ENCODE data around the gene FANCG.

Gene FANCG

DNA sequence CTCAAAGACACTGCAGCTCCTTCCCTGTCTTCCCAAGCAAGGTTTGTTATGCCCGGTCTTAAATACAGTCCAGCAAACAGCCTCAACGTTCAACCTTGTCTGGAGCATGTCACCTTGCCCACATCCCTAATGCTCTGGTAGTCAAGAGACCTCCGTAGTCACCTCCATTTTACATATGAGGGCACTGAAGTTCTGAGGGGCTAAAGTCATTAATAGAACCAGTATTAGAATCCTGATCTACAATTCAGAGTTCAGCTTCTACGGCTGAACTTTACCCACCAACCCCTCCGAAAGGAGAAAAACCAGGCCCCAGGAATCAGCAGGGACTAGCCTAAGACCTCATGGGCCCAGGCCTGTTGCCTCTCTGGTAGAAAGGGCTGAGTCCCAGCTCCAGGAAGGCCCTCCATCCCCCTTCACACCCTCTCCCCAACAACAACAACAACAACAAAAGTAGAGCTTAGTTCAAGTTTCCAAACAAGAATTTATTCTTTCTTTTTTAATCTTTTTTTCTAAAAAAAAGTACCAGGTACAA lies 24.0 kb upstream of the FANCG start:
- no peaks in the 10 kb centered on the region for H3K9me3 ChIP-seq (ENCODE audit: control insufficient read depth, low read length)
- WGBS, 2 experiments: 30% methylated on average over 5 of the region's 5 CpGs
- peaks cover 18% of the 10 kb centered on the region for H3K4me1 ChIP-seq (ENCODE audit: control insufficient read depth, insufficient read depth, low read length)
- H3K27me3 ChIP-seq (ENCODE audit: control insufficient read depth, insufficient read depth, low read length, poor library complexity, severe bottlenecking): no peaks in the 10 kb centered on the region
- H3K27ac ChIP-seq (ENCODE audit: insufficient read depth, low read depth, low read length, poor library complexity, severe bottlenecking): peak overlapping the region; percentile 99
- peaks cover 47% of the 10 kb centered on the region for H3K36me3 ChIP-seq (ENCODE audit: control insufficient read depth, insufficient read depth, low read length)
- H3K4me3 ChIP-seq (ENCODE audit: insufficient read depth, low read depth, low read length): peak overlapping the region; percentile 51

DNA sequence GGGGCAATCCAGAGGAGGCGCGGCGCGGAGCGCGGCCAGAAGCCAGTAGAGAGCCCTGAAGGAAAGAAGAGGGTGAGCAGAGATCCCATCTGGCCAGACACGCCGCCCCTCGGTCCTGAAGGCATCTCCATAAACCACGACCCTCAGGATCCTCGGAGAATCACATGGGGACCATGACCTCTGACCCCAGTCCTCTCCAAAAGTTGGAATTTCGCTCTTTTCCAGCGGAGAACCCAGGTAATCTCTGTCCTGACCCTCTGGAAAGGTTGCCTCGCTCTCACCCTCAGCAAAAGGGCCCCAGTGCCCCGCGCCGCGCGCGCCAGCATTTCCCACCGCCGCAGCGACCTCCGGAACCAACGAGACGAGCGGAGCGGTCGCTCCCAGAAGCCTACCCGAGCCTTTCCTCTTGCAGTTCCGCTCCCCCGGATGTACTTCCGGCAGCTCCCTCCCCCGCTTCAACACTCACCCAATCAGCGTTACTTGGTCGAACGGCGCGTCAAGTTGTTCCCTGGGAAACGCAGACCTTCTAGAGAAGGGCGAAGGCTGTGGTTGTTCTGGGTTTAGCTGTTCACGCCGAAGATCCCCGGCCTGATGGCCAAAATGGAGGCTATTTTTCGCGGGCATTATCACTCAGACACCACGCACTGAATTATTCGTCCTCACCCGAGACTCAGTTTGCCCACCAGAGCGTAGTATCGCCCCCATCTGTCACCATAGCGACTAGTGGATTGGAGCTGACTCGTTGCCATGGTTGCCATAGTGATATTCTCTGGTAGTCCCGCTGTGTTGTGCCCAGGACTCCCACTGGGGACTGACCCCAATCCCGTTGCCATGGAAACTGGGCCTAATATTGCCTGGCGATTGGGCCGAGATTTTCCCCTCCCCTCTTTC lies 23.3 kb upstream of the FANCG start, which contains the start of gene STOML2:
TSS of gene STOML2 (minus strand) at position 363 of the 891 bp plus-strand sequence. CDS start at position 326, 37 bp downstream.
- no peaks in the 10 kb centered on the region for H3K27me3 ChIP-seq (ENCODE audit: control insufficient read depth, insufficient read depth, low read length, poor library complexity, severe bottlenecking)
- peak within 1 kb of the TSS; percentile 51 for H3K4me3 ChIP-seq (ENCODE audit: insufficient read depth, low read depth, low read length)
- H3K36me3 ChIP-seq (ENCODE audit: control insufficient read depth, insufficient read depth, low read length): peaks cover 45% of the 10 kb centered on the region
- 0% methylated on average over 57 of the region's 57 CpGs for WGBS, 2 experiments
- no peaks in the 10 kb centered on the region for H3K9me3 ChIP-seq (ENCODE audit: control insufficient read depth, low read length)
- H3K4me1 ChIP-seq (ENCODE audit: control insufficient read depth, insufficient read depth, low read length): peaks cover 18% of the 10 kb centered on the region
- peak within 1 kb of the TSS; percentile 99 for H3K27ac ChIP-seq (ENCODE audit: insufficient read depth, low read depth, low read length, poor library complexity, severe bottlenecking)

DNA sequence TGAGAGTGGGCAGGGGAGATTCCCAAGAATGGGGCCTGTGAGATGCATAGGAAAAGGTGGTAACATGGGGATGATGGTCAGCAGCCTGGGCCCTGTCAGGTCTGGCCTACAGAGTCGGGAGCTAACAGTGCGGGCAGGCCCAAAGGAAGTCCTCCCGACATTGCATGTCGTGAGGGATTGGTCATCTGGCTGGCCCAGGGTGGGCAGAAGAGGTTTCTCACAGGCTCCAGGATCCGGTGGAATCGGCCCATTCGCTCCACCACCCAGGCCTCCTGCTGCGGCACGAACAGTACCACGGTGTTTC lies 22.7 kb upstream of the FANCG start:
- Histone ChIP-seq H3K27ac (ENCODE audit: insufficient read depth, low read depth, low read length, poor library complexity, severe bottlenecking) (peak overlapping the region; percentile 6), H3K36me3 (ENCODE audit: control insufficient read depth, insufficient read depth, low read length) (peaks cover 42% of the 10 kb centered on the region), H3K27me3 (ENCODE audit: control insufficient read depth, insufficient read depth, low read length, poor library complexity, severe bottlenecking) (no peaks in the 10 kb centered on the region), H3K9me3 (ENCODE audit: control insufficient read depth, low read length) (no peaks in the 10 kb centered on the region), H3K4me3 (ENCODE audit: insufficient read depth, low read depth, low read length) (peak overlapping the region; percentile 51), H3K4me1 (ENCODE audit: control insufficient read depth, insufficient read depth, low read length) (peaks cover 18% of the 10 kb centered on the region)
- WGBS, 2 experiments: 8 to 9% methylated on average over 10 of the region's 10 CpGs

DNA sequence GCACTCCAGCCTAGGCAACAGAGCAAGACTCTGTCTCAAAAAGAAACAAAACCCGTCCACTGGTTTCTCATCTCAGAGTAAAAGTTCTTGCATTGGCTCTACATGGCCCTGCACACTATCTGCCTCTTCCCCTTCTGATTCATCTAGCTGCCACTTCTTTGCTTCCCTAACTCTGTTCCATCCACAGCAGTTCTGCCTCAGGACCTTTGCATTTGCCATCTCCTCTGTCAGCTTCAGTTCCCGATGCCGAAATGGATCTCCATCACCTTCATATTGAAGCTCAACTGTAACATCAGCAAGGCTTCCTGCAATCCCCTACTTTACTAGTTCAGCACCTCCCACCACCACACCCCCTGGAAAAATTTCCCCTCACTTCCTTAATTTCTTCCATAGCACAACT lies 17.8 kb upstream of the FANCG start:
- no peaks in the 10 kb centered on the region for H3K27me3 ChIP-seq (ENCODE audit: control insufficient read depth, insufficient read depth, low read length, poor library complexity, severe bottlenecking)
- no peak overlapping the region for H3K27ac ChIP-seq (ENCODE audit: insufficient read depth, low read depth, low read length, poor library complexity, severe bottlenecking)
- H3K4me3 ChIP-seq (ENCODE audit: insufficient read depth, low read depth, low read length): no peak overlapping the region
- WGBS, 2 experiments: 92 to 94% methylated on average over 3 of the region's 3 CpGs
- H3K4me1 ChIP-seq (ENCODE audit: control insufficient read depth, insufficient read depth, low read length): peaks cover 6% of the 10 kb centered on the region
- no peaks in the 10 kb centered on the region for H3K9me3 ChIP-seq (ENCODE audit: control insufficient read depth, low read length)
- peaks cover 23% of the 10 kb centered on the region for H3K36me3 ChIP-seq (ENCODE audit: control insufficient read depth, insufficient read depth, low read length)

DNA sequence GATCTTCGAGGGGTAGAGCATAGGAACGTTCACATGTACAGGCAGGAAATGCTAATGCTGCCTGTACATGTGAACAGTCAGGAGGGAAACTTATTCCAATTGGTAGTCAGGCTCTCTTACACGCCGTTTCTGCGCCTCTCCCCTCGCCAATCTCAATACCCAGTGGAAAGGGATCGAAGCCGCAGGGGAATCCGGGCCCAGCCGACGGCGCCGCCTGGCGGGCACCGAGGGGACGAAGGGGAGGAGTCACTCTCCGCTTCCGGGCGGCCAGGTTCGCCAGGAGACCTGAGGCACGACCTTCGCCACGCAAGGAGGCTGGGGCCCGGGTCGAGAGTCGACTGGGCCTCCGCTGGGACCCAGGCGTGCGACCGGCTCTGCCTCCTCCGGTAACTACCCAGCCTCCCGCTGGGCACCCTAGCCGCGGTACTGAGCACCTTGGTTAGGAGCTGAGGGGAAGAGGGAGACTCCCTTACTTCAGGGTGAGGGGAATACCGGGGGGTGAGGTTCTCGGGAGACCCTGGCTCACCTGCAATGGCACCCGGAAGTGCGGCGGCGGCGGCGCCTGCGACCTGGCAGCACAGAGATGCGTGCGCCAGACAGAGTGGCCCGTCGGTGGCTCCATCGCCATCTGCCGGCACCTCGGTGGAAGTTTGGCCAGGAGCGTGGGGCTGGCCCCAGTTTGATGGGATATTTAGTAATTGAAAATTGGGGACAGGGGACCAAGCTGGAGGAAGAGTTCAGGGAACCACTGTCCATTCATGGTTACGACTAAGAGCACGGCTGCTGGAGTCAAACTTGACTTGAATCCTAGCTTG lies 16.5 kb upstream of the FANCG start, which contains the start of gene PIGO:
TSS of gene PIGO (minus strand) at position 557 of the 815 bp plus-strand sequence. CDS start 1,026 bp downstream, outside the sequence.
- Histone ChIP-seq H3K4me3 (ENCODE audit: insufficient read depth, low read depth, low read length) (peak within 1 kb of the TSS; percentile 77), H3K27ac (ENCODE audit: insufficient read depth, low read depth, low read length, poor library complexity, severe bottlenecking) (peak within 1 kb of the TSS; percentile 94), H3K4me1 (ENCODE audit: control insufficient read depth, insufficient read depth, low read length) (no peaks in the 10 kb centered on the region), H3K36me3 (ENCODE audit: control insufficient read depth, insufficient read depth, low read length) (peaks cover 21% of the 10 kb centered on the region), H3K27me3 (ENCODE audit: control insufficient read depth, insufficient read depth, low read length, poor library complexity, severe bottlenecking) (no peaks in the 10 kb centered on the region), H3K9me3 (ENCODE audit: control insufficient read depth, low read length) (no peaks in the 10 kb centered on the region)
- WGBS, 2 experiments: 2% methylated on average over 53 of the region's 53 CpGs

DNA sequence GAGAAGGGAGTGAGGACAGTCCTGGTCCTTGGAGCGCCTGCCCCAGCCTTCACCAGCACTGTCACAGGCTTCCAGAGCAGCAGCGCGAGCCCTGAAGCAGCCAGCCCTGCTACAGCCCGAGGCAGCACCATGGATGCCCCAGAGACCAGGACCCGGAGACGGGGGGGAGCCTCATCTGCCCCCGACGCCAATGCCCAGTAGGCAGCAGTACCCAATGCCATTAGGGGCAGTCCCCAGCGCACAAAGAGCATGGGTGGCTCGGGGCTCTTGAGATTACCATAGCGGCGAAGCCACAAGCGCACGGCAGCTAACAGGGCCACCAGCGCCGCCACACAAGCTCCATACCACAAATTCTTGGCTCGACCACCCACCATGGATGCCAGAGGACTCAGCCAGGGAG lies 11.8 kb upstream of the FANCG start:
- H3K27ac ChIP-seq (ENCODE audit: insufficient read depth, low read depth, low read length, poor library complexity, severe bottlenecking): no peak overlapping the region
- H3K4me3 ChIP-seq (ENCODE audit: insufficient read depth, low read depth, low read length): no peak overlapping the region
- WGBS, 2 experiments: 93 to 97% methylated on average over 17 of the region's 17 CpGs
- no peaks in the 10 kb centered on the region for H3K27me3 ChIP-seq (ENCODE audit: control insufficient read depth, insufficient read depth, low read length, poor library complexity, severe bottlenecking)
- H3K9me3 ChIP-seq (ENCODE audit: control insufficient read depth, low read length): no peaks in the 10 kb centered on the region
- no peaks in the 10 kb centered on the region for H3K4me1 ChIP-seq (ENCODE audit: control insufficient read depth, insufficient read depth, low read length)
- H3K36me3 ChIP-seq (ENCODE audit: control insufficient read depth, insufficient read depth, low read length): peaks cover 22% of the 10 kb centered on the region

DNA sequence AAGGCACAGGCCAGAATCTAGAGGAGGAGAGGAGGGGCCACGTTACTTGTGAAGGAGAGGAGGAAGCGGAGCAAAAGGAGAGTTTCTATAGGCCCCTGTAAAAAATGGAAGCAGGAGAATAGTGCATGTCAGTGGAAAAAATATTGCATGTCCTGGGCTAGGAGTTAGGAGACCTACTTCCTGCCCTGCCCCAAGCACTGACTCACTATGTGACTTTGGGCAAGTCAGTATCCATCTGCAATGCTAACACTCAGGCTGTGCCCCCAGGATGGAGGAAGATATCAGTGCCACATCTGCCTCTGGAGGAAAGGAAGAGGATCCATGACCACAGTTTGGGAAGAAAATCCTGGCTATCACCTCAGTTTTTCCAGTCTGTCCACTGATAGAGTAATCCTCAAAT lies 9.7 kb upstream of the FANCG start:
- H3K36me3 ChIP-seq (ENCODE audit: control insufficient read depth, insufficient read depth, low read length): peaks cover 22% of the 10 kb centered on the region
- no peak overlapping the region for H3K27ac ChIP-seq (ENCODE audit: insufficient read depth, low read depth, low read length, poor library complexity, severe bottlenecking)
- H3K4me1 ChIP-seq (ENCODE audit: control insufficient read depth, insufficient read depth, low read length): no peaks in the 10 kb centered on the region
- no peaks in the 10 kb centered on the region for H3K27me3 ChIP-seq (ENCODE audit: control insufficient read depth, insufficient read depth, low read length, poor library complexity, severe bottlenecking)
- 97 to 99% methylated on average over 2 of the region's 2 CpGs for WGBS, 2 experiments
- no peak overlapping the region for H3K4me3 ChIP-seq (ENCODE audit: insufficient read depth, low read depth, low read length)
- H3K9me3 ChIP-seq (ENCODE audit: control insufficient read depth, low read length): no peaks in the 10 kb centered on the region

DNA sequence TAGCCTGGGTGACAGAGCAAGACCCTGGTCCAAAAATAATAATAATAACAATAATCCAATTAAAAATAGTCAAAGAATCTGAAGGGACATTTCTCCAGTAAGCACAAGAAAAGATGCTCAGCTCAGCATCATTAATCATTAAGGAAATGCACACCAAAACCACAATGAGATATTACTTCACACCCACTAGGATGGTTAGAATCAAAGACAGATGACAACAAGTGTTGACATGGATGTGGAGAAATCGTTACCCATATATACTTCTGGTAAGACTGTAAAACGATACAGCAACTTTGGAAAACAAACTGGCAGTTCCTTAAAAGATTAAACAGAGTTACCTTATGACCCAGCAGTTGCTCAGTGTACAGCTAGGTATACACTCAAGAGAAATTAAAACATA lies 5.3 kb upstream of the FANCG start:
- Histone ChIP-seq H3K27me3 (ENCODE audit: control insufficient read depth, insufficient read depth, low read length, poor library complexity, severe bottlenecking) (no peaks in the 10 kb centered on the region), H3K4me3 (ENCODE audit: insufficient read depth, low read depth, low read length) (no peak overlapping the region), H3K9me3 (ENCODE audit: control insufficient read depth, low read length) (no peaks in the 10 kb centered on the region), H3K36me3 (ENCODE audit: control insufficient read depth, insufficient read depth, low read length) (peaks cover 6% of the 10 kb centered on the region), H3K4me1 (ENCODE audit: control insufficient read depth, insufficient read depth, low read length) (no peaks in the 10 kb centered on the region), H3K27ac (ENCODE audit: insufficient read depth, low read depth, low read length, poor library complexity, severe bottlenecking) (no peak overlapping the region)
- 93 to 94% methylated on average over 2 of the region's 2 CpGs for WGBS, 2 experiments

DNA sequence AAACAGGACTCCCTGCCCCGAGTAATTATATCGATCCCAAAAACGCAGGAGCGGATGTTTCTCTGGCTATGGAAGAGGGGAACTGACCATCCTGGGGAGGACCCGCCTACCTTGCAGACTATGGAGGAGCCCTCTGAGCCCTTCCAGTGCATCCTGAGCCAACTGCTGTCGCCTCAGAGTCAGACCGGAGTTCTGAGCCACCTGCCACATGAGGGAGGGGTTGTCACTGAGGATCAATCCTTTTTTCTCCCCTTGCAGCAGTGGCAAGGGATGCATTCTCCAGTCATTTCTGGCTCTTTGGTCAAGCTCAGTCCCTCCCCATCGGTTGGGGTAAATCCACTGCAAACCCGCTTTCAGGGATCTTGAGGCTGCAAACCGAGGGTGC lies 709 bp downstream of the FANCG start:
- Histone ChIP-seq H3K27me3 (ENCODE audit: control insufficient read depth, insufficient read depth, low read length, poor library complexity, severe bottlenecking) (no peaks in the 10 kb centered on the region), H3K4me1 (ENCODE audit: control insufficient read depth, insufficient read depth, low read length) (peaks cover 10% of the 10 kb centered on the region), H3K27ac (ENCODE audit: insufficient read depth, low read depth, low read length, poor library complexity, severe bottlenecking) (peak overlapping the region; percentile 89), H3K36me3 (ENCODE audit: control insufficient read depth, insufficient read depth, low read length) (peaks cover 31% of the 10 kb centered on the region), H3K4me3 (ENCODE audit: insufficient read depth, low read depth, low read length) (peak overlapping the region; percentile 85), H3K9me3 (ENCODE audit: control insufficient read depth, low read length) (no peaks in the 10 kb centered on the region)
- 5 to 7% methylated on average over 10 of the region's 10 CpGs for WGBS, 2 experiments

DNA sequence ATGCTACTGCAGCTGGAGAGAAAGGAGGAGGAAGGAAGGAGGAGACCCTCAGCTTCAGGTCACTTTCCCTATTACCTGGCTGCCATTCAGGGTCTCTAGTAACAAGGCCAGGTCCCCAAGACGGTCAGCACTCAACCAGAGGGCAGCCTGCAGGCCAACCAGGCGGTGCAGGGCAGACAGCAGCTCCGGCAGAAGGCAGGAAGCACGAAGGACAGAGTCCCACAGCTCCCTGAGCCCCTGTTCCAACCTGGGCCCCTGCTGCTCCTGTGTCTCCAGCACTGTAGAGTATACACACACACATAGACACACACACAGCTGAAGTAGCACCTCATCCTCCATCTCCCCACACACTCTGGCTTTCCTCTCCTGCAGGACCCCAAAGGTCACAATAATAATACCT lies 1.7 kb downstream of the FANCG start:
- Histone ChIP-seq H3K36me3 (ENCODE audit: control insufficient read depth, insufficient read depth, low read length) (peaks cover 34% of the 10 kb centered on the region), H3K4me3 (ENCODE audit: insufficient read depth, low read depth, low read length) (peak overlapping the region; percentile 85), H3K27me3 (ENCODE audit: control insufficient read depth, insufficient read depth, low read length, poor library complexity, severe bottlenecking) (no peaks in the 10 kb centered on the region), H3K9me3 (ENCODE audit: control insufficient read depth, low read length) (no peaks in the 10 kb centered on the region), H3K4me1 (ENCODE audit: control insufficient read depth, insufficient read depth, low read length) (peaks cover 11% of the 10 kb centered on the region), H3K27ac (ENCODE audit: insufficient read depth, low read depth, low read length, poor library complexity, severe bottlenecking) (no peak overlapping the region)
- 78 to 86% methylated on average over 4 of the region's 4 CpGs for WGBS, 2 experiments
